GM12873 (cell line): ENCODE measurements around the gene CALD1.

Source experiments
- CTCF ChIP-seq: IDR thresholded peaks from 2 replicates; pipeline ENCODE4 v1.5.1; 2012; ENCODE audit warnings: low read depth, mild to moderate bottlenecking, moderate library complexity, low read length, control low read depth; ENCODE audit not compliant: insufficient read depth; ENCODE audit errors: missing control alignments

The CALD1 gene

GRCh38 chr7:134739362-134739761, 40.1 kb upstream of the CALD1 start:
- no peak for TF ChIP-seq CTCF

DNA sequence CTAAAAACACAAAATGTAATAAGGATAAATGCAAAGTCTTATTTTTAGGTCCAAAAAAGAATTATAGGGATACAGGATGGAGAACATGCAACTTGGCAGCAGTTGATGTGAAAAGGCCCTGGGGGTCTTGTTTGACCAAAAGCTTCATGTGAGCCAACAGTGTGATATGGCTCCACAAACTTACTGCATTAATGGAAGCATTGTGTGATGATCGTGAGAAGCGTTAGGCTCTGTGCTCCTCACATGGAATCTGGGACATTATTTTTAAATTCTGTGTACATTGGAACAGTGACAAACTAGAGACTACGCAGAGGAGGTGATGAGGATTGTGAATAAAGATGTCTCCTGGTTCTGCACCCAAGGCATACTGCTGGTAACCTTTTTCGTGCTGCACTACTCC, 39.1 kb upstream of the CALD1 start:
- no peak for TF ChIP-seq CTCF

- no peak for TF ChIP-seq CTCF
These were observed 37.4 kb upstream of the CALD1 start for GRCh38 chr7:134741907-134742635.

- TF ChIP-seq CTCF = no peak
These were observed 36.6 kb upstream of the CALD1 start for GRCh38 chr7:134742688-134743350.

GRCh38 chr7:134744569-134744968, 34.9 kb upstream of the CALD1 start:
- no peak for TF ChIP-seq CTCF

DNA sequence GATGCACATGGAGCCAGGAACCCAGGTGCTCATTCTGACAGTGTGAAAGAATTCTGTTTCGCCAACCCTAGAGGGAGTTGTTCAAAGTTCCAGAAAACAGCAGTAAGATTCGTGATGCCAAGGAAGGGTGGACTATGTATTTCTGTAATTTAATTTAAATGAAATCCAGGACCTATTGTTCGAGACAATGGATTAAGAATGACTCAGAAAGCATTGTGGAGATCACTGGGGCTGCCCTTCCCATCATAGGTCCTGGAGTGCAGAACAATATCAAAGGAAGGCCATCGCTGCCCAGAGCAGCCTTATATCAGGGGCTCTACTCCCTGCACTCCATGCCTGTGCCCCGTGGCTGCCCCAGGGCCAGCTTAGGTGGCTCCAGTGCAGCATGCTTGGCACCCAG, 32.1 kb upstream of the CALD1 start:
- no peak for TF ChIP-seq CTCF

DNA sequence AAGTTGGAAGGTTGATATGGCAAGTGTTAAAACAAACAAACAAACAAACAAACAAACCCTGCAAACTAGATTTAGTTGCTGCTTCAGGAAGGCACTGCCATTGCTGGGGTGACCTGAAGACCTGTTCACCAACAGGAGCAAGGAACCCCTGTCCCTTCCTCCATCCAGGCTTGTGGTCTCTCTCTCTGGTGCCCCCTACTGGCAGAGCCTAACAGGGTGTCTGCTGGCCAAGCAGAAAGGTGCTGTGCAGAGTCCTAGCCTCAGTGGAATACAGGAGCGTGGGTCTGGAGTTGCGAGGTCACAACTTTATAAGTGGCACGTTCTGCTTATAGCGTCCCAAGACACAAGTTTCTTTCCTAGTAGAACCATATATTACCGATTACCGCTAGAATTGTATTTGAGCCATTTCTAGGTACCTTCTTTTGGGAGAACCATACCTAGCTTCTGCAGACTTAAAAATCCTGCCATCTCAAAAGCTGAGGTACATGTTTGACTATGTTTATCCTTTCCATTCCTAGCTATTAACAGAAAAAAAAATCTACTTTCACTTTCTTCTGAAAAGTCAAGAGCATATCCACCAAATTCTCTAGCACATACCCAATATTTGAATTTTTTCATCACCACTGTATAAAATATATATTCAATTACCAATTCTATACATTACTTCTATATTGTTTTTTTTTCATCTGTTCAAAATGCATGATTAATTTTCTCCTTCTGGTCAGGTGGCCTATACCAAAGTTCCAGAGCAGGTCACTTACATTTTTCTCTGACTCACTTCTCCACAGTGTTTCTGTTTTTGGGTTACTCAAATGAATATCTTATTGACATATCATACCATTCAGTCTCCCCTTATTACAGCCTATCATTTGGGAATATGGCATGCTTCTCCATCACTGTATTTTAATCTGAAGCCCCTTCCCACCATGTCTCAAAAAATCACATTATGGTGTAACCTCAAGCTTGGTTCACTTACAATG, 29.1 kb upstream of the CALD1 start:
- TF ChIP-seq CTCF = peak; percentile 94
